HPDE6-E6E7 (cell line): Measurements from ENCODE around the gene CYTIP.

ENCODE experiments used
- DNase-seq: peaks from one replicate; pipeline ENCODE4 v3.0.0; 2011; ENCODE audit warnings: missing footprints; ENCODE audit errors: extremely low spot score

Gene CYTIP

DNA sequence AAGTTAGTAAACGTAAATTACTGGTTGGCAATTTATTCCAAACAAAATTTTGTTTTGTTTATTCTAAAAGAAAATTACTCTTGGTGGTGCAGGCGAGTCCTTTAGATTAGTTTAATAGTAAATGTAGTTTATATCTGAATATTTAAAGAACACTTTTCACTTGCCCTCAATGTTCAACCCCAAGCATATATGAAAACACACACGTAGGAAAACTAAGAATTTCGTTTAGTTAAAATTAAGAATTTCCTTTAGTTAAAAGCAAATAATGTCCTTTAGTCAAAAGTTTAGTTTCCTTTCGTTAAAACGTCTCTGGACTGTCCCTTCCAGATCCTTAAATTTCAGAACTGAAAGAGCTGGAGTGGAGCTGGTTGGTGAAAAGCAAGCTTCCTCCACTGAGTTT is 19.1 kb upstream of the CYTIP start:
- no peak for DNase-seq

DNA sequence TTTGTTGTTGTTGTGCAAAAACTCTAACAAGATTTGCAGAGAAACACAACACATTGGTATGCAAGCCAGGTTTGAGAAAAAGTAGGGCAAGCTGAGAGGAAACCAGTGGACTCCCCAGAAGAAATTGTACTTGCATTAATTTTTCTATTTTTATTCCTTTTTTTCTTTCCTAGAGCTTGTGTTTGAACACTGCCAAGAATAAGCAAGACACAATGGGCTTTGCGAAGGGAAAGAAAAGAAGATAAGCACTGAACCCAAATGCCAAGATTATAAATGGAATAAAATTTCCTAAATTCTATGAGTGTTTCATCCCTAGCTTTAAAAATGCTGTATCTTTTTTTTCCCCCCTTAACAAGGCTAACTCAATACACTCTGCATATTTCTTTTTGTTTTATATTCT is 17.0 kb upstream of the CYTIP start:
- no peak for DNase-seq

DNA sequence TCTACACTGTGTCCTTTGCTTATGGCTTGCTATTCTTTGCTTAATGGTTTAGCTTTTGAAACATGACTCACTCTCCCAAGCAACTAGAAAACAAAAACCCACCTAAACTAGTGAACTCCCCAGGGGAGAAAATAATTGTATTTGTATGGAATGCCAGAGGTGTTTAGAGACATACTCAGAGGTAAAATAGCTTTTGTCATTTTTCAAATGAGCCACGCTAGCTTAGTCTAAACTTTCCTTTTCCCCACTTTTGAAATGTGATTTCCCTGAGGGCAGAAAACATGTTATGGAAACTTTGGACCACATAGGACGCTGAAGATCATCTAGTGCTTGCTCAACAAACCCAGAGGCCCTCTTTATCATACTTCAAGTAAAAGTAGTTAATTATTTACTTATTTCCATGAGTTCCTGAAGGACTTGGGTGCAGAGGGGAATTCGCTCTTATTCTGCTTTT is 16.5 kb upstream of the CYTIP start:
- DNase-seq: no peak

DNA sequence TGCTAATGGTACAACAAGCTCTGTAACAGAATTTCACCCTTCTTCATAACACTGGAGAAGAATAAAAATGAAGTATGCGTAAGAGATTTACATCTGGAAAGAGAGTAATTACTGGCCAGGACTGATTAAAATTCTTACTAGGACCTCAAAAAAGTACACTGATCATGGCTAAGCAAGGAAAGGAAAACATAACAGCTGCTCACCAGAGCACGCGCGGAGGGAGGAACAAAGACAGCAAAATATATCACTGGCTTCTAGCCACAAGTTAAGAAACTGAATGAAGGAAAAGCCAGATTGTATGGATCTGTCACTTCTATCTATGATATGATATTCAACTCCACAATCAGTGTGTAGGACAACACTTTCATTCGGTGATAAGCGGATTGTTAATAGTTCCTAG is 15.6 kb upstream of the CYTIP start:
- no peak for DNase-seq

DNA sequence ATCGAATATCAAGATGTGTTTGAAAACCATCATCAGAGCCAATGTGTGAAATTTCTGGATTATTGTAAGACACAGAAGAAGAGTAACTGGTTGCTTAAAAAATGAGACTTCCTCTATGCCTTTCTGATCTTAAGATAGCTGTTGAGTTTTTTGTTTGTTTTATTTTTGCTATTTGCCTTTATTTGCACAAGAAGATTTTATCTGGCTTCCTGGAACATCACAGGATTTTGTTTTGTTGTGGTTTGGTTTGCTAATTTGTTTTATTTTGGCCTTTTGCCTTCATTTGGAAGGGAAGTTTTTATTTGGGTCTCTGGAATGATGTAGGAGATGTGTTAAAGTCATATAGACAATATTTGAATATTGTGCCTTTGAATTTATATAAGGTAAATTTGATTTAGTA is 3.9 kb upstream of the CYTIP start:
- no peak for DNase-seq

DNA sequence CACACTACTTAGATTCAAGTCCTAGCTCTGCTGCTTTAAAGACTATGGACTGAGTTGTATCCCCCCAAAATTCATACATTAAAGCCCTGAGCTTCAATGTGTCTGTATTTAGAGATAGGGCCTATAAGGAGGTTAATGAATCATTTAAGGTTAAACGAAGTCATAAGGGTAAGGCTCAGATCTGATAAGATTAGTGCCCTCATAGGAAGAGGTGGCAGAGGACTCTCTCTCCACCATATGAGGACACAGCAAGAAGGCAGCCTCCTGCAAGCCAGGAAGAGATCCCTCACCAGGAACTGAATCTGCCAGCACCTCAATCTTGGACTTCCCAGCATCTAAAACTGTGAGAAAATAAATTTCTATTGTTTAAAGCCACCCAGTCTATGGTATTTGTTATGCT is 3.1 kb upstream of the CYTIP start:
- DNase-seq: no peak

DNA sequence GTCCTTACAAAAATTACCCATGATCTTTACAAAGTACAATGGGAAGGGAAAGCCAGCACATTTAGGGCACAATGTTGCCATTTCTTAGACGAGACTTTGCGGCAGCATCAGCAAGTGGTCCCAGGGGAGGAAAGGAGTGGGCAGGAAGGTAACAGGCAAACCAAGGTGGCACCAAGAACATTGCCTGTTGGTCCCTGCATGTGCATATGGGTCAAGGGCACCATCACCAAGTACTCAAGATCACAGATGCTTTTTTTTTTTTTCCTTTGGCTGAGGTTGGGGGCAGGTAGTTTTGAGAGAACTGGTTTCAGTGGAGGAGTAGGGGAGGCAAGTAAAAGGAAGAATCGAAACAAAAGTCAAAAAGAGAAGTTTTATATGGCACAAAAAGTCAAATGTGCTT is 752 bp upstream of the CYTIP start:
- DNase-seq: no peak

DNA sequence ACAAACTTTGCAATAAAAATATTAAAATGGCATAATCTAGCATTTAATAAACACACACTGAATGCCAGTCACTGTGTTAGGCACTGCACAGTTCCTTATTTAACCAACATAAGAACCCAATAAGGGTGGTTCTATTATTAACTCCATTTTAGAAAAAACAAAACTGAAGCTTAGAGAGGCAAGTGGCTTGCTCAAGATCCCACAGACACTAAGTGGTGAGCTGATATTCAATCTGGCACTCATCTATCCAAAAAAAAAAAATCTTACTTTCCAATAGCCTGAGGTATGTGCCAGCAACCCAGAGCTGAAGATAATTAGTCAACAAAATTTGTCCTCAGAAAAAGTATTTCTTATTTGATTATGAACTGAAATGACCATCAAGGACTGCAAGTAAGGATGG is 799 bp downstream of the CYTIP start:
- no peak for DNase-seq

DNA sequence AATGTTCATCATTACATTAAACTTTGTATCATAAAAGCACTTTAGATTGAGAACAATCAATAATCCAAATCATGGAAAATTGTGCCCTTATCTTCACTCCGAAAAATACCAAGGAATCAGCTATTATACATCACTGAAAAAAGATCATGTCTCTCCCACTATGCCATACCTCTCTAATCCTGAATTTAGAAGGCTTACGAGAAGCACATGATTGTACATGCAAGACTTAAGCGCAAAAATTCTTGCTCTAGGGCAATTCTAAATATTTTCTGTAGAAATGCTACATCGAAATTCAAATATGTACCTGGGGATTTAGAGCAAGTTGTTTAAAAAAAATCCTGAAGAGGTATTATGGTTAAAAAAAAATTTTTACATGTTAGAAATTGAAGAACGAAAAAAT is 1.3 kb downstream of the CYTIP start:
- DNase-seq: no peak

DNA sequence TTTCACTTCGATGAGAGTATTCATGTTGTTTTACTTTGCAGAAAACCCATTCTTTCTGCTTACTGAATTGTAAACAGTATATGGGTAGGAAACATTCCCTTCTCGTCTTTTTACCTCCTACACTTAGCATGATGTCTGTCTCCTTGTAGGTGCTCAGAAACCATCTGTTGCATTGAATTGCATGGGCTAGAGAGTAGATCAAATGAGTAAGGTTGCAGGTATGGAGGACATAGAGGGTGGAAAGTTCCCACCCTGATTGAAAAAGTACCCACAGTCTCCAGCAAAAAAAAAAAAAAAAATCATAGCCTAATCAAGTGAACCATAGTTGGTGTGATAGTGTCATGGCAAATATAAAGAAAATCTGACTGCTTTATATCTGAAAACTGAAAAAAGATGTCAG is 1.7 kb downstream of the CYTIP start:
- DNase-seq: no peak

DNA sequence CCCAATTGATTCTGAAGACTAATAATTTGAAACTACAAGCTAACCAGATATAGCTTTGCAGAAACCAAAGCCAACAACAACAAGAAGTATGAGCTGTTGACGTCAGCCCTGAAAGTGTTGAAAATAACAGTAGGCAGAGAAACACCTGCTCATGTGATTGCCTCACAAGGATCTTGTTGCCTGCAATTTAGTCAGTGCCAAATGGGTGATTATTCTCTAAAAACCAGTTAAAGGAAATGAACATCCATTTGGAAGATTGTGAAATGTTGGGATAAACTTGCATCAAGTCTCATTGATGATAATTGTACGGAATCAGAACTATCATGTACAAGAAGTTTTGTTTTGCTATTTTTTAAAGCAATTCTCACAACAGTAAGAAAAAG is 2.8 kb downstream of the CYTIP start:
- DNase-seq: no peak

DNA sequence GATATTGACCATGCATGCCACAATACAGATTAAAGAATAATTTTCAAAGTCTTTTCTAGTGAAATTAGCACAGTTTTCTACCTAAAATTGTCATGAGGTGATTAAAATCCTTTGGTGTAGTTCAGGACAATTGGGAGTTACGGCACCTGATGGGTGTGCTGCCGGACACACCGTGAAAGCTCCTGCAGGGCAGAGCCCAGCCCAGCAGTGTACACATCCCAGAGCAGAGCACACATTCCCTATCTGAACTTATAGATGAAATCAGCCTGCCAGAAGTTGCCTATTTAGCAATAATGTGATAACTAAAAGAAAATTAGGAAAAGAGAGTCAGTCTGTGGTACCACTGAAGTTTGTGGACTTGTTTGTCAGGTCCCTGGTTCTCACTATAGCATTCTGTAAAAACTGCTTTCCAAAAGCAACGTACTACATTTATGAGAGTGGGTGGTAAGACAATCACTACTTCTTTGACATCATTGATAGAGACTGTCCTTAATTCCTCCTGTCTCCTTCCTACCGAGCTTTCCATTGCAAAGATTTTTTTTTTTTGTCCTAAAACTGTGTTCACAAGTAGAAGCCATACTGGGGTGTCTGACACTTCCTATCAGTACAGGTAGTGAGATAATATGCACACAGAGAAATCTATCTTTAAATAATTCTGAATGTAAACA is 3.4 kb downstream of the CYTIP start:
- DNase-seq: no peak

DNA sequence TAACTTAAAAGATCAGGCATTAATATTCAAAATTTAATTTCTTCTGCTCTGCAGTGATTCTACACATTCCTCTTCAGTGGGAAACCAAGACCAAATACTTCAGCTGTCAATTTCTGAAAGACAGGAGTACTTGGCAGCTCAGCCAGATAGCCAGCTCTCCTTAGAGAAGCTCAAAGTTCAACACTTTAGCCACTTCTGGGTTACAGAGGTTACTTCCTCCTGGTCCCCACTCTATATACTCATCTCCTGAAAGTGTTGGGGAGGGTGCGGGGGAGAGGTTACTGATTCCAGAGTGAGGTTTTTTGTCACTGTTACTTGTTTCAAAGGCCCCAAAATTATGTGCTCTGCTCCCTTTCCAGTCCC is 4.1 kb downstream of the CYTIP start:
- DNase-seq: no peak

DNA sequence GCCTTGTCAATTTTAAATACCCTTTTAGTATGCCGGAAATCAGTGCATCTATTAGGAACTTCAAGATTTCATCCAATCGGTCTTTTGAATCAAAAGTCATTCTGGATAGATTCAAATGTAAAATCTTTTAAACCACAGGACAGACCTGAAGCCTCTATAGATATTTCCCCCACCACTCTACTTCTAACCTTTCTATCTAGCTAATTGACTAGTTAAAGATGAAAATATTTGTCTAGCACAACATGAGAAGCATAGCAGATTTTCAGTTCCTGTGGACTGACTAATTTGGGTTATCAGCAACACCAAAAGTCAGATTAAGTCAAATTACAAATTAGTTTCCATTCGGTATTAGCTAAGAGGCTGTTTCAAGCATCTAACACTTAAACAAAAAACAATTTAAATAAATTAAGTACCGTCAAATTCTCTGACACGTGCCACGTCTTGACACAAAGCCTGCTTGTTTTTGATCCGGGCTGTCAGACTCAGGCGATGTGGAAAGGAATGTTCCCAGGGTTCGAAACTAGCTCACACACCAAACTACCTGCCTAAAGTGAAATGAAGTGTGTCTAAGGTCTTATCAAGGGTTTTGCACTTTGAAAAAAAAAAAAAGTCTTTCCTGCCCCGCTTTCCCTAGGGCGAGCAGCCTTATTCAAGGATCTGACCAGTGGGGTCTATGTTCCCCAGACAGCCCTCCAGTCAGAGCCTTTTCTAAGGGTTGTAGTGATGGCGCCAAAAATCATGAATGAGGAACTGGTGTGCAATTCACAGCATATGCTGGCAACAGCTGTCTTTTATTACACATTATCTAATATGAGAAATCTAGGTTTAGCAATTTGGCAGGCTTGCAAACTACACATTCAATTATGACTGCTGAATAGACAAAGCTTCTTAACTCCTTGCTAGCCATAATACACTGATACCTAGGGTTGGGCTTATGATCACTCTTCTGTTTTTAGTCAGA is 4.7 kb downstream of the CYTIP start:
- no peak for DNase-seq

DNA sequence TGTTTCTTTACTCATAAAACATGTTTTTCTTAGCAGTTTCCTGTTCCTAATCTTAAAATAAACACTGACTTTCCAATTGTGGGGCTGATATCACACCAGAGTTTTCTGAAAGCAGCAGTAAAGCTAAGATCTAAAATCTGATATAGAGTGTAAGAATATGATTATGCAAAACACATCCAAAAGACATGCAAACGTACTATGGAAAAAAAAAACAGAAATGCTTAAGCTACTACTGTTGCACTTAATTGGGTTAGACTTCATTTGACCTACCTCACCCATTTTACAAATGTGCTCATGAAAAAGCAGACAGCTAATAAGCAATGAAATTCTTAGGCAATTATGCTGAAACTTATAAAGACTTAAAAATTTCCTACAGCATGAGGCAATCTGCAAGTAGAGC is 10.5 kb downstream of the CYTIP start:
- no peak for DNase-seq

DNA sequence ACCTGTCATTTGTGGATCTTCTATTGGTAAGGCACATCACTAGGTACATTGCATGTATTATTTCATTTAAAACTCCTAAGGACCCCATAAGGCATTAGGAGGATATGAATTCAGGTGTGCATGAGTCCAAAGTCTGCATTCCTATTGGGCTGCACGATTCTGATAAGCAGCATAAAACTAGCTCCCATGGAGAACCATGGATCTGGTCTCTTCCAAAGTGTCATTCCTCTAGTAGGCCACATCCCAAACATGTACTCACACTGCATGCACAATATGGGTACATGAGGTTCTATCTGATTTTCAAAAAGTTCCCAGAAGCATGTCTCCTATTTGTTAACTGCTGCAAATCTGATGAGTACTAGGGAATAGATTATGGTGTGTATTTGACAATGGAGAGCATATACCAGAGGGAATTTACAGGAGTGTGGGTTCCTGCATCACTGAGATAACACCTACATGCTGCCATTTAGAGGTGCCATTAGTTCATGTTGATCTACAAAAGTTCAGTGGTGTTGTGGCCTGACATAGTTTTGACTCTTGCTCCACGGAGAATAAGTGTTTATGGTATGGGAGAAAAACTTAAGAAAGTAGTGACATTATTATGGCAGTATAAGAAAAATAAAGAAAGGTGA is 11.3 kb downstream of the CYTIP start:
- DNase-seq: no peak

DNA sequence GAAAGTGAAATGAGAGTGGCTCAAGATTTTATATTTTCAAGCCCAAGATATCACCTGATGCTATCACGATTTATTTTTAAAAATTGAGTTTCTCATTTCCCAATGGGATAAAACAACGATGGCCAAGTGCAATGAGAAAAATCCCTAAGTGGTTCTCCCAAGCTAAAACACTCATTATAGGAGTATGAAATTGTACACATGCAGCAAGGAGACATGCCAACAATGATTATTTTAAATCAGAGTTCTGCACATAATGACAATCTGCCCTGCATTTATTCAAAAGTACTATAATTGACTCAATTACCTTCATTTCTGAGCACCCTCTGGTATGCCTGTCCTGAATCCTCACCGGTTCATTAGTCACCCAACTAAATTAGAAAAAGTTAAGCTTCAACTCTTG is 12.7 kb downstream of the CYTIP start:
- DNase-seq: no peak

DNA sequence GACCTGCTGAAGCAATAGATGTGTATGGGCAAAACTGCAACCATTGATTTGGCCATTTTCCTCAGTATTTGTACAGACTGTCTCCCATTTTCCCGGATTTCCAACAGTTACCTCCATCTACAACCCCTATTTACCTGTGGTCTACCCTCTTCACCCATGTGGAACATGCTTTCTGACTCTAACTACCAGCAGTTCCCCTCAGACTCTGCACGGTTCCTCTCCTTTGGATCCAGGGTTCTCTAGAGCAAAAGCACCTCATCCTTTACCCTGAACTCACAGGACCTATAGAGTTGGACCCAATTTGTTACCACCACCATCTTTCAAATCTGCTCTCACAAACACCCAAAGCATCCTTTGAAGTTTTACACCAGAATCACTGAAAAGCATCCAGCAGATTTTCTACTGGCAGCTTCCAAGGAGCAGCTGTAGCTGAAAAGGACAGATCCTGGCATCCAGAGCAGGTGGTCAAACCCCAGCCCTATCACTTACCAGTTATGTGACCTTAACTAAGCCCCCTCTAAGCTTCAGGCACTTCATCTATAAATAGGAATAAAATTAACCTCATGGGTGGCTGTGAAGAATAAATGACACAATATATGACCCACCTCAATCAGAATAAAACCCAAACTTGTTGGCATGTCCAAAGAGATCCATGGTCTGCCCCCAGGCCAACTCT is 15.3 kb downstream of the CYTIP start:
- DNase-seq: no peak

DNA sequence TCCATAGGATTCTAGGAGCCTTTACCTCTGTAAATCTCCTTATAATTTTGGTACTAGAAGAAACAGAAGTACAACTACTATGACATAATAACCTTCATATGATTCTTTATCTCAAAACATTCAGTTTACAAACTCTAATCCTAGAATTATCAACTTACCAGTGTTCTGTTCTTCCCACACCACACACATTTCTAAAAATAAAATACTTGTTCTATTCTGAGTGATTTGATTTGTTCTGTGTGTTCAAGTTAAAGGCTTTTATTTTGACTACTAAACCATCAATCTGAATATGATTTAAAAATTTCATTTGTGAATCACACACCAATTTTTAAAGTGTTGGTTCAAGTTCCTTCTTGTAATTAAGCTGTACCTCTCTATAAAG is 16.0 kb downstream of the CYTIP start:
- DNase-seq: no peak

DNA sequence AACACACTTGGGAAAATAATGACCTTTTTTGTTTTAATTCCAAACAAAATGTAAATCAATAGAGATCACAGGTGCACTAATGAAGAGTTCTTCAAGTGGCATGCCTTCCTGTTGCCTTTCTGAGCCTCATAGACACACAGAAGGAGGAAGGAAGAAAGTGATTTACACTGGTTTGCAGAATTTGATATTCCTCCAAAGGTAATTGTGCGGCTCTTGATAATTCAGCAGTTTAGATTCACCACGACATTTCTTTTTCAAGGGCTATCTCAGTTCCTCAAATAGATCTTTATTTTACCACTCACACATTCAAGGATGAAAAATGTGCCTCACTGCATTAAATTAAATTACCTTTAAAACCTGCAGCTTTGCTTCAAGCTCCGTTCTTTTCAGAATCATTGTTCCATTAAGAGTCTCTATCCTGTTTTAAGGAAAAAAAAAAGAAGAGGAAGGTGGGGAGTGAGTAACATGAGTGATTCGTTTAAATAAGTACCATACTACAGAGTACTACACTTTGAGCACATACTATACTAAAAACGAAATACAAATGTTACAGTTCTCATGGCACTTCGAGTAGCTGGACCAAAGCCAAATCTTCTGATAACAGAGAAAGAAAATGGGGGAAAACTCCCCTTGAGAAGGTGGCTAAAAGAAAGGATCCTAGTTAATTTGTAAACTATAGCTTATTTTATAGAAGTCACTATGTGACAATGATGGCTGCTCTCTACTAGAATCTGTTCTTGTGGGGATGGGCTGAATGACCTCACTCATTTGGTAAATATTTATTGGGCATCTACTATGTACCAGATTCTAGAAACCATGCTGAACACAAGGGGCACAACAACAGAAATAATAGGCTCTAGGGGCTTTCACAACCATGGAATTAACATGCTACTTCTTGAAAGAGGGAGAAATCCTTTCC is 16.6 kb downstream of the CYTIP start:
- no peak for DNase-seq

DNA sequence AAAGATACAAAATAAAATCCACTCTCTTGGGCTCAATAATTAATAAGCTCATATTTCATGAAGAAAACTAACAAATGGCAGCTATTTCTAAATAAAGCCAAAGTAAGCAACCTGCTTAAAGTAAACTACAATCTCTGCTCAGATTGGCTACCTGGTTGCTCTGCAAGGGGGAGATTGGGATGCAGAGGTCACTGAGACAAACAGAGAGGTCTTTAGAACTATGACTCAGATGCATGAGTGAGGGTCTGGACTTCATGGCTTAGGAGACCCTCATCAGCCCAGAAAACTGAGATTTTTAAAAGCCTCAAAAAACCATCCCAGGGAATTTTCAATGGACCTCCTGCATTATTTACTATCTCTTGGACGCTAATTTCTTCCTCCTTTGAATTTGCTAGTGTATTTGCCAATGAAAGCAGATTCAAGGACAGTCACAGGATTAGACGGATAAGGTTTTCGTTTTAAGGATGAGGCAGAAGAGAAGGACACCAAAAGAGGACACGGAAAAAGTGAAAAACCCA is 17.4 kb downstream of the CYTIP start:
- DNase-seq: no peak
